Measurements from ENCODE around the gene UBE2V1. TPM values are rescaled to one million over a fixed set of nuclear protein-coding genes. Genes with fewer than 3 reads are reported as not detected.
A peak's percentile ranks its signal among the peaks of the same experiment; 100 is the strongest.
"Not testable (repeated sequence)": the region's sequence is repeated elsewhere in the genome, so short reads cannot be mapped to it uniquely, and the experiment has no call there.

The UBE2V1 gene
- total and polyA plus RNA-seq, 7 experiments from 2014 or later = 128 to 167 (median 138) TPM

GRCh38 chr20:50108556-50109235 lies 4.3 kb downstream of the UBE2V1 start:
- peak overlapping the region in 8 of 10 donors; percentile 6 to 91 (median 29) for H3K4me3 Mint-ChIP-seq
- peaks cover 58 to 88% (median 82%) of the 10 kb centered on the region in 7 donors for H3K4me1 Mint-ChIP-seq
- Histone ChIP-seq H3K27me3 (ENCODE audit: control insufficient read depth in 2 of 2, insufficient read depth in 2 of 2, low read length in 2 of 2) (no peaks in the 10 kb centered on the region), H3K4me3 (ENCODE audit: low read length) (no peak overlapping the region), H3K27ac (ENCODE audit: low read depth, low read length) (no peak overlapping the region), H3K9me3 (ENCODE audit: control insufficient read depth in 2 of 3, low read length in 3 of 3) (no peaks in the 10 kb centered on the region), H3K36me3 (ENCODE audit: control insufficient read depth in 2 of 3, insufficient read depth in 3 of 3, low read length in 3 of 3) (peaks cover 0 to 13% (median 0%) of the 10 kb centered on the region in 3 experiments), H3K4me1 (ENCODE audit: control insufficient read depth in 2 of 2, insufficient read depth in 2 of 2, low read length in 2 of 2) (peaks cover 43 to 53% of the 10 kb centered on the region in 2 donors)
- H3K36me3 Mint-ChIP-seq = peaks cover 0 to 17% (median 4%) of the 10 kb centered on the region in 5 donors
- ChIA-PET POLR2A (interaction anchor here (0.6 kb wide), 1 partner anchor 730 kb away, joined by 3 read pairs; no protein-coding TSS in a partner anchor), CTCF (no interaction called here)
- intact Hi-C loops (cut with micrococcal nuclease) = no loop called here
- no peak for ATAC-seq
- no peak for DNase-seq
- H3K27ac Mint-ChIP-seq = peak overlapping the region; percentile 1 to 90 (median 46)
- no peaks in the 10 kb centered on the region for H3K9me3 Mint-ChIP-seq
- H3K27me3 Mint-ChIP-seq = no peaks in the 10 kb centered on the region

GRCh38 chr20:50107796-50108331 lies 5.1 kb downstream of the UBE2V1 start:
- H3K9me3 Mint-ChIP-seq = no peaks in the 10 kb centered on the region
- no peaks in the 10 kb centered on the region for H3K27me3 ChIP-seq (ENCODE audit: control insufficient read depth in 2 of 2, insufficient read depth in 2 of 2, low read length in 2 of 2)
- no peak for ATAC-seq
- ChIA-PET POLR2A (interaction anchor here (0.6 kb wide), 1 partner anchor 731 kb away, joined by 3 read pairs; no protein-coding TSS in a partner anchor), CTCF (interaction anchor here (0.6 kb wide), 1 partner anchor 356 kb away, joined by 4 read pairs; no protein-coding TSS in a partner anchor)
- H3K36me3 Mint-ChIP-seq = peaks cover 0 to 20% (median 6%) of the 10 kb centered on the region in 5 donors
- peak overlapping the region in 9 of 10 donors; percentile 6 to 69 (median 24) for H3K4me3 Mint-ChIP-seq
- H3K36me3 ChIP-seq (ENCODE audit: control insufficient read depth in 2 of 3, insufficient read depth in 3 of 3, low read length in 3 of 3) = peaks cover 0 to 13% (median 0%) of the 10 kb centered on the region in 3 experiments
- no peak for DNase-seq
- intact Hi-C loops (cut with micrococcal nuclease) = no loop called here
- H3K27ac Mint-ChIP-seq = peak overlapping the region in 8 of 9 donors; percentile 1 to 78 (median 44)
- H3K27me3 Mint-ChIP-seq = no peaks in the 10 kb centered on the region
- H3K27ac ChIP-seq (ENCODE audit: low read depth, low read length) = no peak overlapping the region
- peaks cover 38 to 47% of the 10 kb centered on the region in 2 donors for H3K4me1 ChIP-seq (ENCODE audit: control insufficient read depth in 2 of 2, insufficient read depth in 2 of 2, low read length in 2 of 2)
- no peak overlapping the region for H3K4me3 ChIP-seq (ENCODE audit: low read length)
- H3K9me3 ChIP-seq (ENCODE audit: control insufficient read depth in 2 of 3, low read length in 3 of 3) = no peaks in the 10 kb centered on the region
- peaks cover 56 to 89% (median 81%) of the 10 kb centered on the region in 7 donors for H3K4me1 Mint-ChIP-seq

- no peaks in the 10 kb centered on the region for H3K9me3 Mint-ChIP-seq
- ATAC-seq (no peak), DNase-seq (no peak)
- Histone ChIP-seq H3K9me3 (ENCODE audit: control insufficient read depth in 2 of 3, low read length in 3 of 3) (no peaks in the 10 kb centered on the region), H3K27ac (ENCODE audit: low read depth, low read length) (no peak overlapping the region), H3K36me3 (ENCODE audit: control insufficient read depth in 2 of 3, insufficient read depth in 3 of 3, low read length in 3 of 3) (peaks cover 0 to 10% (median 0%) of the 10 kb centered on the region in 3 experiments), H3K4me3 (ENCODE audit: low read length) (no peak overlapping the region), H3K4me1 (ENCODE audit: control insufficient read depth in 2 of 2, insufficient read depth in 2 of 2, low read length in 2 of 2) (peaks cover 39 to 47% of the 10 kb centered on the region in 2 donors), H3K27me3 (ENCODE audit: control insufficient read depth in 2 of 2, insufficient read depth in 2 of 2, low read length in 2 of 2) (no peaks in the 10 kb centered on the region)
- peak overlapping the region in 5 of 10 donors; percentile 34 to 56 (median 43) for H3K4me3 Mint-ChIP-seq
- H3K4me1 Mint-ChIP-seq = peaks cover 58 to 91% (median 83%) of the 10 kb centered on the region in 7 donors
- ChIA-PET POLR2A (interaction anchor here (0.7 kb wide), 1 partner anchor 361 kb away, joined by 3 read pairs; no protein-coding TSS in a partner anchor), CTCF (interaction anchor here (0.6 to 2.3 kb wide), 3 partner anchors 13 to 356 kb away, joined by 4 to 7 read pairs (median 4); no protein-coding TSS in a partner anchor)
- peaks cover 0 to 24% (median 7%) of the 10 kb centered on the region in 5 donors for H3K36me3 Mint-ChIP-seq
- intact Hi-C loops (cut with micrococcal nuclease) = no loop called here
- H3K27ac Mint-ChIP-seq = peak overlapping the region in 3 of 9 donors; percentile 50 to 69 (median 59)
- H3K27me3 Mint-ChIP-seq = no peaks in the 10 kb centered on the region
These were observed 5.8 kb downstream of the UBE2V1 start for GRCh38 chr20:50107086-50107660.

GRCh38 chr20:50106669-50107068 lies 6.3 kb downstream of the UBE2V1 start:
- H3K4me3 ChIP-seq (ENCODE audit: low read length); H3K27me3 Mint-ChIP-seq; H3K27ac ChIP-seq (ENCODE audit: low read depth, low read length); DNase-seq; H3K9me3 Mint-ChIP-seq; H3K9me3 ChIP-seq (ENCODE audit: control insufficient read depth in 2 of 3, low read length in 3 of 3); intact Hi-C loops (cut with micrococcal nuclease); H3K27me3 ChIP-seq (ENCODE audit: control insufficient read depth in 2 of 2, insufficient read depth in 2 of 2, low read length in 2 of 2); ATAC-seq: not testable (repeated sequence)
- peaks cover 58 to 91% (median 83%) of the 10 kb centered on the region in 7 donors for H3K4me1 Mint-ChIP-seq
- Histone ChIP-seq H3K36me3 (ENCODE audit: control insufficient read depth in 2 of 3, insufficient read depth in 3 of 3, low read length in 3 of 3) (peaks cover 0 to 10% (median 0%) of the 10 kb centered on the region in 3 experiments), H3K4me1 (ENCODE audit: control insufficient read depth in 2 of 2, insufficient read depth in 2 of 2, low read length in 2 of 2) (peaks cover 39 to 44% of the 10 kb centered on the region in 2 donors)
- peak overlapping the region in 2 of 10 donors; percentile 9 to 56 for H3K4me3 Mint-ChIP-seq
- ChIA-PET POLR2A (interaction anchor here (0.7 kb wide), 1 partner anchor 361 kb away, joined by 3 read pairs; no protein-coding TSS in a partner anchor), CTCF (interaction anchor here (0.8 to 2.3 kb wide), 4 partner anchors 14 to 127 kb away, joined by 3 to 7 read pairs (median 4); no protein-coding TSS in a partner anchor)
- H3K27ac Mint-ChIP-seq = peak overlapping the region in 3 of 9 donors; percentile 30 to 59 (median 50)
- H3K36me3 Mint-ChIP-seq = peaks cover 0 to 24% (median 5%) of the 10 kb centered on the region in 5 donors

- Mint-ChIP-seq H3K27ac (peak overlapping the region in 3 of 9 donors; percentile 14 to 68 (median 67)), H3K36me3 (peaks cover 0 to 20% (median 2%) of the 10 kb centered on the region in 5 donors), H3K4me1 (peaks cover 38 to 82% (median 74%) of the 10 kb centered on the region in 7 donors), H3K4me3 (peak overlapping the region in 1 of 10 donors; percentile 4)
- POLR2A ChIA-PET = interaction anchor here (1.3 kb wide), 1 partner anchor 10 kb away, joined by 4 read pairs; no protein-coding TSS in a partner anchor
- DNase-seq; H3K9me3 ChIP-seq (ENCODE audit: control insufficient read depth in 2 of 3, low read length in 3 of 3); H3K36me3 ChIP-seq (ENCODE audit: control insufficient read depth in 2 of 3, insufficient read depth in 3 of 3, low read length in 3 of 3); H3K27me3 Mint-ChIP-seq; CTCF ChIA-PET; H3K9me3 Mint-ChIP-seq; H3K27me3 ChIP-seq (ENCODE audit: control insufficient read depth in 2 of 2, insufficient read depth in 2 of 2, low read length in 2 of 2); H3K27ac ChIP-seq (ENCODE audit: low read depth, low read length); intact Hi-C loops (cut with micrococcal nuclease); H3K4me3 ChIP-seq (ENCODE audit: low read length): not testable (repeated sequence)
- ATAC-seq = peak; percentile 65
- peaks cover 24 to 26% of the 10 kb centered on the region in 2 donors for H3K4me1 ChIP-seq (ENCODE audit: control insufficient read depth in 2 of 2, insufficient read depth in 2 of 2, low read length in 2 of 2)
These were observed 9.4 kb downstream of the UBE2V1 start for GRCh38 chr20:50103464-50104107.

GRCh38 chr20:50102551-50102950 lies 10.4 kb downstream of the UBE2V1 start:
- Mint-ChIP-seq H3K27ac (peak overlapping the region in 5 of 9 donors; percentile 2 to 73 (median 60)), H3K36me3 (peaks cover 0 to 14% (median 0%) of the 10 kb centered on the region in 5 donors)
- intact Hi-C loops (cut with micrococcal nuclease) = not testable (repeated sequence)

More at GRCh38 chr20:50102551-50102950, 10.4 kb downstream of the UBE2V1 start:
- H3K27ac ChIP-seq (ENCODE audit: low read depth, low read length); H3K4me3 ChIP-seq (ENCODE audit: low read length); H3K27me3 ChIP-seq (ENCODE audit: control insufficient read depth in 2 of 2, insufficient read depth in 2 of 2, low read length in 2 of 2); ATAC-seq; DNase-seq; H3K9me3 Mint-ChIP-seq; H3K9me3 ChIP-seq (ENCODE audit: control insufficient read depth in 2 of 3, low read length in 3 of 3); H3K36me3 ChIP-seq (ENCODE audit: control insufficient read depth in 2 of 3, insufficient read depth in 3 of 3, low read length in 3 of 3); CTCF ChIA-PET; H3K27me3 Mint-ChIP-seq: not testable (repeated sequence)
- peak overlapping the region in 4 of 10 donors; percentile 4 to 38 (median 34) for H3K4me3 Mint-ChIP-seq
- peaks cover 33 to 81% (median 72%) of the 10 kb centered on the region in 7 donors for H3K4me1 Mint-ChIP-seq
- POLR2A ChIA-PET = interaction anchor here (1.3 kb wide), 1 partner anchor 11 kb away, joined by 4 read pairs; no protein-coding TSS in a partner anchor
- H3K4me1 ChIP-seq (ENCODE audit: control insufficient read depth in 2 of 2, insufficient read depth in 2 of 2, low read length in 2 of 2) = peaks cover 14 to 17% of the 10 kb centered on the region in 2 donors

Measured in naive thymus-derived CD4-positive, alpha-beta T cell (primary cell).